ENCODE data around the gene SERPINA9. TPM values are rescaled to one million over a fixed set of nuclear protein-coding genes. Genes with fewer than 3 reads are reported as not detected.

Gene SERPINA9
- polyA plus RNA-seq, 1 experiment, result 0.05 TPM

- peaks cover 14% of the 10 kb centered on the region for H3K9me3 ChIP-seq (ENCODE audit: control insufficient read depth, insufficient read depth, low read length)
- ChIA-PET CTCF (interaction anchor here (0.7 to 5.9 kb wide), 2 partner anchors 8 to 48 kb away, joined by 9 to 46 read pairs; no protein-coding TSS in a partner anchor), POLR2A (no interaction called here)
- H3K27ac ChIP-seq (ENCODE audit: low read depth, low read length), result no peak overlapping the region
- no peak for DNase-seq (ENCODE audit: low read depth, low spot score)
- no peak for TF ChIP-seq CTCF (IDR thresholded peaks at IDR 0.05; ENCODE audit: low read depth, low read length)
- no peaks in the 10 kb centered on the region for H3K27me3 ChIP-seq (ENCODE audit: control insufficient read depth, insufficient read depth, low read length)
- H3K4me3 ChIP-seq (ENCODE audit: low read depth, low read length), result no peak overlapping the region
Observed at GRCh38 chr14:94478420-94478819, 2.4 kb upstream of the SERPINA9 start.

GRCh38 chr14:94474581-94475031 is 1.4 kb downstream of the SERPINA9 start:
- H3K9me3 ChIP-seq (ENCODE audit: control insufficient read depth, insufficient read depth, low read length), result peaks cover 8% of the 10 kb centered on the region
- ChIA-PET POLR2A (no interaction called here), CTCF (interaction anchor here (1.8 to 5.9 kb wide), 2 partner anchors 12 to 41 kb away, joined by 10 to 46 read pairs; no protein-coding TSS in a partner anchor)
- no peak for DNase-seq (ENCODE audit: low read depth, low spot score)
- no peak overlapping the region for H3K4me3 ChIP-seq (ENCODE audit: low read depth, low read length)
- TF ChIP-seq CTCF (IDR thresholded peaks at IDR 0.05; ENCODE audit: low read depth, low read length), result no peak
- no peaks in the 10 kb centered on the region for H3K27me3 ChIP-seq (ENCODE audit: control insufficient read depth, insufficient read depth, low read length)
- no peak overlapping the region for H3K27ac ChIP-seq (ENCODE audit: low read depth, low read length)

GRCh38 chr14:94473666-94474410 is 2.2 kb downstream of the SERPINA9 start:
- DNase-seq (ENCODE audit: low read depth, low spot score), result no peak
- TF ChIP-seq CTCF (IDR thresholded peaks at IDR 0.05; ENCODE audit: low read depth, low read length), result no peak
- Histone ChIP-seq H3K4me3 (ENCODE audit: low read depth, low read length) (no peak overlapping the region), H3K27me3 (ENCODE audit: control insufficient read depth, insufficient read depth, low read length) (no peaks in the 10 kb centered on the region), H3K27ac (ENCODE audit: low read depth, low read length) (no peak overlapping the region), H3K9me3 (ENCODE audit: control insufficient read depth, insufficient read depth, low read length) (peaks cover 2% of the 10 kb centered on the region)
- ChIA-PET CTCF (interaction anchor here (0.6 to 5.9 kb wide), 3 partner anchors 13 to 73 kb away, joined by 3 to 46 read pairs (median 10); no protein-coding TSS in a partner anchor), POLR2A (no interaction called here)

DNA sequence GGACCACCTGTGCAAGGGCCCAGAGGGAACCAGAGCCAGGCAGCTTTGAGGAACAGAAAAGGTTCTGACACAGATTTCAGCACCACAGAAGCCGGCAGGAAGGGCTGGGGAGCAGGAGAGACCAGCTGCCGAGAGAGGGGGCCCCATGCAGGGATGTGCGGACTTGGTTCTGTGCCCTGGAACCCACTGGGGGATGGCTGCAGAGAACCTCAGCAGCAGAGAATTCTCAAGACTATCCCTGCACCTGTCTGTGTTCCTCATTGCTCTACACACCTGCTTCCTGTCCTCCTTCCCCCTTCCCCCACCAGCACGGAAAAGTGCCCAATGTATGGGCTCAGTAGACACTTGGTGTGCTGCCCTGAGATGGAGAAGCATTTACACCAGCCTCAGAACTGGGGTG is 3.2 kb downstream of the SERPINA9 start:
- no peaks in the 10 kb centered on the region; the same call in 1 of the 2 replicates for H3K9me3 ChIP-seq (ENCODE audit: control insufficient read depth, insufficient read depth, low read length)
- ChIA-PET POLR2A (no interaction called here), CTCF (interaction anchor here (5.9 kb wide), 1 partner anchor 14 kb away, joined by 46 read pairs; no protein-coding TSS in a partner anchor)
- no peak overlapping the region for H3K4me3 ChIP-seq (ENCODE audit: low read depth, low read length)
- H3K27me3 ChIP-seq (ENCODE audit: control insufficient read depth, insufficient read depth, low read length), result no peaks in the 10 kb centered on the region
- DNase-seq (ENCODE audit: low read depth, low spot score), result no peak
- no peak overlapping the region for H3K27ac ChIP-seq (ENCODE audit: low read depth, low read length)
- no peak for TF ChIP-seq CTCF (IDR thresholded peaks at IDR 0.05; ENCODE audit: low read depth, low read length)

GRCh38 chr14:94471045-94471444 is 5.0 kb downstream of the SERPINA9 start:
- POLR2A ChIA-PET, result no interaction called here
- TF ChIP-seq CTCF (IDR thresholded peaks at IDR 0.05; ENCODE audit: low read depth, low read length), result no peak

More at GRCh38 chr14:94471045-94471444, 5.0 kb downstream of the SERPINA9 start:
- no peak overlapping the region for H3K27ac ChIP-seq (ENCODE audit: low read depth, low read length)
- H3K27me3 ChIP-seq (ENCODE audit: control insufficient read depth, insufficient read depth, low read length), result no peaks in the 10 kb centered on the region
- no peaks in the 10 kb centered on the region; the same call in 1 of the 2 replicates for H3K9me3 ChIP-seq (ENCODE audit: control insufficient read depth, insufficient read depth, low read length)
- no peak for DNase-seq (ENCODE audit: low read depth, low spot score)
- CTCF ChIA-PET, result no interaction called here
- no peak overlapping the region for H3K4me3 ChIP-seq (ENCODE audit: low read depth, low read length)

All from AG04450 (cell line).